Measurements from ENCODE around the gene PGAP6. TPM values are rescaled to one million over a fixed set of nuclear protein-coding genes. Genes with fewer than 3 reads are reported as not detected.

Gene PGAP6
- total and polyA plus RNA-seq, 5 donors from 2014 or later, result 7.8 to 71.4 (median 42.5) TPM

Other genes with a start within 250 kb of the PGAP6 start
- gene NPRL3, start 243.3 kb downstream of the PGAP6 start, total RNA-seq, result 23.1 TPM
- gene NPRL3, start 243.3 kb downstream of the PGAP6 start, polyA plus RNA-seq, result 1 to 10 TPM; 6.5 to 9.2 (median 8.2) TPM
- not detected for gene HBZ, start 229.3 kb downstream of the PGAP6 start, total RNA-seq
- gene HBZ, start 229.3 kb downstream of the PGAP6 start, polyA plus RNA-seq, result not detected
- gene HBM, start 216.0 kb downstream of the PGAP6 start, total RNA-seq, result not detected
- gene HBM, start 216.0 kb downstream of the PGAP6 start, polyA plus RNA-seq, result not detected
- 0.86 TPM for gene HBA2, start 209.1 kb downstream of the PGAP6 start, total RNA-seq
- gene HBA2, start 209.1 kb downstream of the PGAP6 start, polyA plus RNA-seq, result 1 to 10 TPM in 1 of 4 donors, under 1 TPM in 2, not detected in 1; 0.41 to 1.2 (median 0.99) TPM
- not detected for gene HBA1, start 205.3 kb downstream of the PGAP6 start, total RNA-seq
- gene HBA1, start 205.3 kb downstream of the PGAP6 start, polyA plus RNA-seq, result under 1 TPM in 1 of 4 donors, not detected in 3; 0.41 TPM
- gene HBQ1, start 201.5 kb downstream of the PGAP6 start, total RNA-seq, result not detected
- gene HBQ1, start 201.5 kb downstream of the PGAP6 start, polyA plus RNA-seq, result not detected
- 152 TPM for gene LUC7L, start 152.5 kb downstream of the PGAP6 start, total RNA-seq
- gene LUC7L, start 152.5 kb downstream of the PGAP6 start, polyA plus RNA-seq, result 10 to 100 TPM in 1 of 4 donors, 1 to 10 TPM in 3; 8.9 to 10.9 (median 9.8) TPM
- gene FAM234A, start 147.2 kb downstream of the PGAP6 start, total RNA-seq, result 26.5 TPM
- gene FAM234A, start 147.2 kb downstream of the PGAP6 start, polyA plus RNA-seq, result 10 to 100 TPM; 15.3 to 23.9 (median 21.7) TPM
- not detected for gene RGS11, start 106.0 kb downstream of the PGAP6 start, total RNA-seq
- not detected for gene RGS11, start 106.0 kb downstream of the PGAP6 start, polyA plus RNA-seq
- not detected for gene ARHGDIG, start 101.4 kb downstream of the PGAP6 start, total RNA-seq
- not detected for gene ARHGDIG, start 101.4 kb downstream of the PGAP6 start, polyA plus RNA-seq
- not detected for gene PDIA2, start 98.8 kb downstream of the PGAP6 start, total RNA-seq
- gene PDIA2, start 98.8 kb downstream of the PGAP6 start, polyA plus RNA-seq, result not detected
- gene AXIN1, start 29.3 kb downstream of the PGAP6 start, total RNA-seq, result 45.2 TPM
- 1 to 10 TPM; 1.1 to 2.9 (median 1.4) TPM for gene AXIN1, start 29.3 kb downstream of the PGAP6 start, polyA plus RNA-seq
- 37.8 TPM for gene MRPL28, start 11.4 kb downstream of the PGAP6 start, total RNA-seq
- 100 to 1,000 TPM in 1 of 4 donors, 10 to 100 TPM in 3; 63.0 to 109 (median 85.2) TPM for gene MRPL28, start 11.4 kb downstream of the PGAP6 start, polyA plus RNA-seq
- 6.7 TPM for gene NME4, start 15.2 kb upstream of the PGAP6 start, total RNA-seq
- gene NME4, start 15.2 kb upstream of the PGAP6 start, polyA plus RNA-seq, result 10 to 100 TPM; 16.2 to 29.8 (median 23.1) TPM
- gene DECR2, start 19.9 kb upstream of the PGAP6 start, total RNA-seq, result 4.8 TPM
- gene DECR2, start 19.9 kb upstream of the PGAP6 start, polyA plus RNA-seq, result 1 to 10 TPM; 2.2 to 4.5 (median 2.7) TPM
- gene RAB11FIP3, start 43.7 kb upstream of the PGAP6 start, total RNA-seq, result 34.5 TPM
- 1 to 10 TPM; 1.0 to 2.8 (median 1.5) TPM for gene RAB11FIP3, start 43.7 kb upstream of the PGAP6 start, polyA plus RNA-seq
- gene CAPN15, start 145.7 kb upstream of the PGAP6 start, total RNA-seq, result 82.6 TPM
- 1 to 10 TPM; 3.0 to 8.5 (median 5.2) TPM for gene CAPN15, start 145.7 kb upstream of the PGAP6 start, polyA plus RNA-seq
- not detected for gene PRR35, start 178.4 kb upstream of the PGAP6 start, total RNA-seq
- gene PRR35, start 178.4 kb upstream of the PGAP6 start, polyA plus RNA-seq, result not detected
- gene NHLRC4, start 185.0 kb upstream of the PGAP6 start, total RNA-seq, result 1.9 TPM
- gene NHLRC4, start 185.0 kb upstream of the PGAP6 start, polyA plus RNA-seq, result 1 to 10 TPM; 3.7 to 5.6 (median 4.8) TPM
- gene PIGQ, start 188.0 kb upstream of the PGAP6 start, total RNA-seq, result 25.7 TPM
- 10 to 100 TPM; 11.6 to 15.3 (median 12.9) TPM for gene PIGQ, start 188.0 kb upstream of the PGAP6 start, polyA plus RNA-seq
- gene RAB40C, start 208.1 kb upstream of the PGAP6 start, total RNA-seq, result 12.1 TPM
- 1 to 10 TPM; 6.8 to 9.6 (median 8.2) TPM for gene RAB40C, start 208.1 kb upstream of the PGAP6 start, polyA plus RNA-seq
- gene WFIKKN1, start 249.0 kb upstream of the PGAP6 start, total RNA-seq, result 0.22 TPM
- not detected for gene WFIKKN1, start 249.0 kb upstream of the PGAP6 start, polyA plus RNA-seq

Measured in CD4-positive, CD25-positive, alpha-beta regulatory T cell (primary cell).